H1 (cell line): ENCODE measurements around the gene SPRR1A. TPM values are rescaled to one million over a fixed set of nuclear protein-coding genes. Genes with fewer than 3 reads are reported as not detected.
A peak's percentile ranks its signal among the peaks of the same experiment; 100 is the strongest.

Experiments
- CTCF ChIA-PET: fragments of 300-600 bp; sonication (Branson Sonifier 250); formaldehyde crosslinking; loops from one replicate; lab custom pipeline; 2021; ENCODE audit not compliant: partially characterized antibody; lab: Charles Lee
- POLR2A ChIA-PET: fragments of 300-600 bp; sonication (Branson Sonifier 250); formaldehyde crosslinking; loops from one replicate; lab custom pipeline; 2021; ENCODE audit warnings: inconsistent platforms; ENCODE audit not compliant: partially characterized antibody; lab: Charles Lee
- DNase-seq, 2 experiments: peaks; one replicate each; pipeline versions ENCODE4 v3.0.0 to v3.0.0-alpha.2; 2010 to 2022; ENCODE audit warnings: low spot score in 2 of 2, low read depth in 1 of 2, mixed read lengths in 1 of 2
- FAIRE-seq: peaks from 2 replicates; lab custom pipeline; 2011; peaks lifted over from hg19 to GRCh38; lab: Jason Lieb, UNC
- H2AFZ ChIP-seq: 2 replicates; pipeline ENCODE4 v1.8.1; 2012; ENCODE audit warnings: low read length, inconsistent platforms
- H2AK5ac ChIP-seq: 2 replicates; pipeline ENCODE4 v1.6.1; 2013; ENCODE audit warnings: low read depth, low read length
- H2BK120ac ChIP-seq: replicated peaks from 2 replicates; pipeline ENCODE3; 2013; ENCODE audit warnings: low read depth, low read length, inconsistent platforms
- H2BK12ac ChIP-seq: 2 replicates; pipeline ENCODE4 v1.6.1; 2013; ENCODE audit warnings: low read depth, low read length
- H2BK15ac ChIP-seq: 2 replicates; pipeline ENCODE4 v1.6.1; 2013; ENCODE audit warnings: low read length
- H2BK20ac ChIP-seq: 2 replicates; pipeline ENCODE4 v1.6.1; 2013; ENCODE audit warnings: low read length
- H2BK5ac ChIP-seq: 2 replicates; pipeline ENCODE4 v1.6.1; 2013; ENCODE audit warnings: low read depth, low read length
- H3K14ac ChIP-seq: 2 replicates; pipeline ENCODE4 v1.6.1; 2013; ENCODE audit warnings: inconsistent platforms; ENCODE audit not compliant: insufficient read length
- H3K18ac ChIP-seq: 2 replicates; pipeline ENCODE4 v1.6.1; 2013; ENCODE audit warnings: low read length; ENCODE audit errors: extremely low read depth
- H3K23ac ChIP-seq: 2 replicates; pipeline ENCODE4 v1.6.1; 2013; ENCODE audit warnings: inconsistent platforms; ENCODE audit not compliant: insufficient read length
- H3K23me2 ChIP-seq: 2 replicates; pipeline ENCODE4 v1.6.1; 2013; ENCODE audit warnings: low read depth, low read length
- H3K27ac ChIP-seq: 2 replicates; pipeline ENCODE4 v1.6.1; 2011; ENCODE audit warnings: low read depth, low read length, inconsistent platforms
- H3K27me3 ChIP-seq, 4 experiments: replicated peaks in 1 of 4; 1 replicate in 1 of 4; 2 replicates in 3 of 4; pipeline versions ENCODE4 v1.6.1 to v1.8.1; 2011 to 2013; ENCODE audit warnings: low read length in 3 of 4, mild to moderate bottlenecking in 3 of 4, inconsistent platforms in 2 of 4, mixed read lengths in 2 of 4, moderate library complexity in 1 of 4; ENCODE audit not compliant: control insufficient read depth in 3 of 4, insufficient read depth in 3 of 4; ENCODE audit errors: extremely low read depth in 1 of 4
- H3K36me3 ChIP-seq, 4 experiments: 2 replicates each; pipeline versions ENCODE4 v1.6.1 to v1.8.1; 2011 to 2013; ENCODE audit warnings: mild to moderate bottlenecking in 4 of 4, low read length in 3 of 4, moderate library complexity in 2 of 4, control low read depth in 1 of 4, inconsistent platforms in 1 of 4; ENCODE audit not compliant: insufficient read depth in 4 of 4, control insufficient read depth in 2 of 4
- H3K4ac ChIP-seq: replicated peaks from 2 replicates; pipeline ENCODE3; 2013; ENCODE audit warnings: low read length, low read depth, mixed read lengths, inconsistent platforms; ENCODE audit not compliant: insufficient read length
- H3K4me1 ChIP-seq, 4 experiments: replicated peaks in 1 of 4; 1 replicate in 1 of 4; 2 replicates in 3 of 4; pipeline versions ENCODE4 v1.6.1 to v1.8.1; 2011 to 2013; ENCODE audit warnings: low read length in 3 of 4, inconsistent platforms in 2 of 4, mixed read lengths in 1 of 4; ENCODE audit not compliant: insufficient read depth in 4 of 4, control insufficient read depth in 3 of 4
- H3K4me2 ChIP-seq, 2 experiments: 2 replicates each; pipeline versions ENCODE4 v1.6.1 to v1.8.1; 2011 to 2013; ENCODE audit warnings: low read depth in 2 of 2, low read length in 2 of 2, control low read depth in 1 of 2, inconsistent platforms in 1 of 2, mild to moderate bottlenecking in 1 of 2; ENCODE audit not compliant: insufficient read depth in 1 of 2
- H3K4me3 ChIP-seq, 4 experiments: fragments of 200-600, 300-600 bp in 1 of 4; sonication (generic), shearing (Covaris generic), sonication (Bioruptor Twin) in 1 of 4; 2 replicates each; pipeline versions ENCODE4 v1.5.1 to v1.8.1; 2011 to 2016; ENCODE audit warnings: low read length in 4 of 4, low read depth in 3 of 4, control low read depth in 2 of 4, inconsistent platforms in 2 of 4, mild to moderate bottlenecking in 2 of 4, mixed read lengths in 1 of 4, moderate library complexity in 1 of 4; ENCODE audit not compliant: insufficient read depth in 2 of 4; ENCODE audit errors: extremely low read depth in 1 of 4
- H3K56ac ChIP-seq: replicated peaks from 2 replicates; pipeline ENCODE3; 2013; ENCODE audit warnings: low read depth, mild to moderate bottlenecking, mixed read lengths, low read length, inconsistent platforms; ENCODE audit not compliant: insufficient read length
- H3K79me1 ChIP-seq: 2 replicates; pipeline ENCODE4 v1.6.1; 2013; ENCODE audit warnings: low read depth, low read length, control low read depth
- H3K79me2 ChIP-seq, 2 experiments: 2 replicates each; pipeline versions ENCODE4 v1.6.1 to v1.8.1; 2012 to 2013; ENCODE audit warnings: low read length in 2 of 2, mild to moderate bottlenecking in 2 of 2, inconsistent platforms in 1 of 2; ENCODE audit not compliant: insufficient read depth in 2 of 2, control insufficient read depth in 1 of 2
- H3K9ac ChIP-seq, 4 experiments: replicated peaks in 1 of 4; 1 replicate in 1 of 4; 2 replicates in 3 of 4; pipeline versions ENCODE4 v1.6.1 to v1.8.1; 2011 to 2013; ENCODE audit warnings: low read depth in 3 of 4, low read length in 3 of 4, control low read depth in 2 of 4, mild to moderate bottlenecking in 2 of 4, moderate library complexity in 2 of 4, inconsistent platforms in 1 of 4; ENCODE audit errors: extremely low read depth in 1 of 4
- H3K9me3 ChIP-seq, 2 experiments: 2 replicates each; pipeline versions ENCODE4 v1.6.1 to v1.8.1; 2012 to 2013; ENCODE audit warnings: mild to moderate bottlenecking in 2 of 2, moderate library complexity in 2 of 2, control low read depth in 1 of 2, inconsistent platforms in 1 of 2, low read depth in 1 of 2, low read length in 1 of 2, mixed read lengths in 1 of 2; ENCODE audit not compliant: insufficient read depth in 2 of 2
- H4K20me1 ChIP-seq, 2 experiments: replicated peaks in 1 of 2; 2 replicates each; pipeline versions ENCODE3 to v1.8.1; 2011 to 2013; ENCODE audit warnings: inconsistent platforms in 2 of 2, low read length in 2 of 2, mild to moderate bottlenecking in 1 of 2; ENCODE audit not compliant: insufficient read depth in 2 of 2, control insufficient read depth in 1 of 2
- H4K5ac ChIP-seq: 2 replicates; pipeline ENCODE4 v1.6.1; 2013; ENCODE audit warnings: low read length, low read depth, mixed read lengths, inconsistent platforms; ENCODE audit not compliant: insufficient read length
- H4K8ac ChIP-seq: 2 replicates; pipeline ENCODE4 v1.8.0; 2013; ENCODE audit warnings: mild to moderate bottlenecking, moderate library complexity, low read length, inconsistent platforms; ENCODE audit not compliant: insufficient read depth; ENCODE audit errors: extremely low read depth
- H4K91ac ChIP-seq: replicated peaks from 2 replicates; pipeline ENCODE3; 2013; ENCODE audit warnings: low read length, mixed read lengths, inconsistent platforms; ENCODE audit not compliant: insufficient read length
- BRCA1 ChIP-seq: IDR thresholded peaks from 2 replicates; pipeline ENCODE4 v1.6.1; 2012; ENCODE audit warnings: low read depth, low read length, improper control_type of control experiment
- JUND ChIP-seq: IDR thresholded peaks from 2 replicates; pipeline ENCODE4 v1.6.1; 2011; ENCODE audit warnings: mild to moderate bottlenecking, improper control_type of control experiment, low read length
- PHF8 ChIP-seq: fragments of 200-600 bp; sonication (generic); conservative IDR thresholded peaks from 2 replicates; pipeline ENCODE4 v1.7.1; 2012; ENCODE audit warnings: low read depth, mild to moderate bottlenecking, inconsistent platforms, low read length, moderate library complexity
- POLR2AphosphoS5 ChIP-seq: IDR thresholded peaks from 2 replicates; pipeline ENCODE4 v1.6.1; 2011; ENCODE audit warnings: low read depth, low read length
- SP1 ChIP-seq: IDR thresholded peaks from 2 replicates; pipeline ENCODE4 v1.6.1; 2011; ENCODE audit warnings: low read depth, low read length
- SP4 ChIP-seq: IDR thresholded peaks from 2 replicates; pipeline ENCODE4 v1.6.1; 2012; ENCODE audit warnings: low read length, inconsistent platforms
- WGBS, 2 experiments: shearing (Covaris generic) in 1 of 2; methylation state at CpG; one replicate each; pipeline versions ENCODE4 v1.1.6 to v1.1.7; 2013 to 2015; ENCODE audit warnings: low lambda C conversion rate in 2 of 2, mixed read lengths in 2 of 2, inconsistent platforms in 1 of 2, low coverage in 1 of 2, missing lambda C conversion rate in 1 of 2; ENCODE audit not compliant: insufficient replicate concordance in 2 of 2, insufficient coverage in 1 of 2, insufficient read length in 1 of 2; ENCODE audit errors: extremely low coverage in 1 of 2, missing lambda C conversion rate in 1 of 2; 5-methylcytosine and 5-hydroxymethylcytosine counted together
- polyA plus RNA-seq, 7 experiments: library from polyadenylated mRNA; depleted of rRNA in 3 of 7; stranded (reverse) in 5 of 7; unstranded in 2 of 7; fragments of >200 nt in 5 of 7; fragments of 200-250 nt in 2 of 7; gene quantifications; 1 replicate in 5 of 7; 2 replicates in 1 of 7; 4 replicates in 1 of 7; pipeline versions ENCODE4 v1.2.1 to v1.2.3, GENCODE V29; 2011 to 2013; ENCODE audit warnings: missing spikeins in 2 of 7, mixed read lengths in 2 of 7
- total RNA-seq: library from RNA; stranded (reverse); fragmentation: NEBNext Ultra II Directional; extraction: Animal tissue kit (Norgen Biotek cat#: 25700); gene quantifications from 2 replicates; pipeline ENCODE4 v1.2.1, GENCODE V29; 2021

Gene SPRR1A
- total and polyA plus RNA-seq, 2 of the 8 experiments (the other 6 are each of a cell fraction or from before 2014, with no cell fraction given), result not detected

- Histone ChIP-seq H2BK120ac (no peak within 1 kb of the TSS), H2BK12ac (no peak within 1 kb of the TSS), H3K18ac (no peak within 1 kb of the TSS), H2BK20ac (no peak within 1 kb of the TSS), H3K14ac (no peak within 1 kb of the TSS), H2AFZ (no peak within 1 kb of the TSS), H4K20me1 (no peaks in the 10 kb centered on the region), H3K56ac (no peak within 1 kb of the TSS), H3K79me2 (no peaks in the 10 kb centered on the region), H2BK5ac (no peak within 1 kb of the TSS), H2AK5ac (peak within 1 kb of the TSS; percentile 53; the same call in 1 of the 2 replicates), H3K9me3 (peaks cover 0 to 2% of the 10 kb centered on the region in 2 experiments; a peak in 1 of 4 replicates), H3K27me3 (no peaks in the 10 kb centered on the region), H3K36me3 (no peaks in the 10 kb centered on the region), H2BK15ac (no peak within 1 kb of the TSS), H3K9ac (no peak within 1 kb of the TSS), H4K5ac (no peak within 1 kb of the TSS), H3K4me3 (no peak within 1 kb of the TSS), H3K4ac (no peak within 1 kb of the TSS), H3K4me2 (no peak within 1 kb of the TSS), H3K23me2 (no peaks in the 10 kb centered on the region; the same call in 1 of the 2 replicates), H3K27ac (no peak within 1 kb of the TSS), H3K4me1 (no peaks in the 10 kb centered on the region), H4K91ac (no peak within 1 kb of the TSS), H3K23ac (no peak within 1 kb of the TSS), H4K8ac (no peak within 1 kb of the TSS), H3K79me1 (no peaks in the 10 kb centered on the region)
- FAIRE-seq, result no peak
- no peak for TF ChIP-seq BRCA1
- TF ChIP-seq POLR2AphosphoS5, result no peak
- TF ChIP-seq SP1, result no peak
- TF ChIP-seq SP4, result no peak
- TF ChIP-seq JUND, result no peak
- no peak for TF ChIP-seq PHF8
- ChIA-PET POLR2A (no interaction called here), CTCF (interaction anchor here (2.8 kb wide), 1 partner anchor 246 kb away, joined by 11 read pairs; no protein-coding TSS in a partner anchor)
- DNase-seq, result no peak
- WGBS, 2 experiments, result 89% methylated on average over 4 of the region's 4 CpGs; no CpG with 5 or more reads in 1 of the 2 experiments
Observed at GRCh38 chr1:152946651-152947256, 37.1 kb upstream of the SPRR1A start, which contains the start of gene SPRR5. TSS of gene SPRR5 (plus strand) at chr1:152947206. CDS start at chr1:152948555, 1,349 bp downstream.
